Sigmoid colon (tissue), 7 donors: Measurements from ENCODE around the gene CACNG3. TPM values are rescaled to one million over a fixed set of nuclear protein-coding genes. Genes with fewer than 3 reads are reported as not detected.
"Not testable (repeated sequence)": the region's sequence is repeated elsewhere in the genome, so short reads cannot be mapped to it uniquely, and the experiment has no call there.

Source experiments
- DNase-seq: peaks from one replicate; pipeline ENCODE4 v3.0.0-alpha.2; 2019
- H3K27ac ChIP-seq, 4 donors: fragments of 200-600 bp; sonication (generic); one replicate each; pipeline ENCODE4 v1.5.1; 2016 to 2019; ENCODE audit warnings: mild to moderate bottlenecking in 1 of 4
- H3K27me3 ChIP-seq, 3 donors: fragments of 200-600 bp; sonication (generic); one replicate each; pipeline ENCODE4 v1.5.1; 2019; ENCODE audit warnings: mild to moderate bottlenecking in 1 of 3
- H3K36me3 ChIP-seq, 4 donors: fragments of 200-600 bp; sonication (generic); one replicate each; pipeline ENCODE4 v1.5.1; 2016 to 2019
- H3K4me1 ChIP-seq, 4 donors: fragments of 200-600 bp; sonication (generic); one replicate each; pipeline ENCODE4 v1.5.1; 2017 to 2019
- H3K4me3 ChIP-seq, 4 donors: fragments of 200-600 bp; sonication (generic); one replicate each; pipeline ENCODE4 v1.5.1; 2017 to 2019; ENCODE audit warnings: mild to moderate bottlenecking in 2 of 4, moderate library complexity in 1 of 4
- H3K9me3 ChIP-seq, 4 donors: fragments of 200-600 bp in 3 of 4; sonication (generic) in 3 of 4; one replicate each; pipeline versions ENCODE4 v1.5.1 to v1.6.1; 2013 to 2019
- EP300 ChIP-seq, 4 donors: sonication (generic); formaldehyde crosslinking; IDR thresholded peaks; one replicate each; pipeline ENCODE4 v1.6.1; 2017; ENCODE audit warnings: antibody characterized with exemption in 4 of 4
- POLR2A ChIP-seq, 2 donors: fragments of 450-650 bp; IDR thresholded peaks; one replicate each; pipeline ENCODE4 v1.6.1; 2016; ENCODE audit warnings: antibody characterized with exemption in 2 of 2, mild to moderate bottlenecking in 2 of 2, moderate library complexity in 2 of 2
- POLR2AphosphoS5 ChIP-seq, 4 donors: sonication (generic); formaldehyde crosslinking; IDR thresholded peaks; one replicate each; pipeline ENCODE4 v1.6.1; 2017; ENCODE audit warnings: antibody characterized with exemption in 4 of 4
- WGBS, 2 donors: extraction: QIAGEN DNeasy Blood & Tissue Kit; methylation state at CpG; one replicate each; pipeline ENCODE4 v1.1.7; 2013; 5-methylcytosine and 5-hydroxymethylcytosine counted together
- intact Hi-C: fragments of 100-400 bp; cut with DNase I; formaldehyde crosslinking; loops from one replicate; pipeline ENCODE4 v1.15.1; 2023
- polyA plus RNA-seq, 3 donors: library from polyadenylated mRNA; stranded (reverse); fragments of 200-250 nt; gene quantifications; one replicate each; pipeline ENCODE4 v1.2.3, GENCODE V29; 2013
- total RNA-seq, 4 donors: library from RNA; depleted of rRNA; stranded (reverse); fragments of >200 nt; gene quantifications; one replicate each; pipeline ENCODE4 v1.1.0, GENCODE V29; 2016
- TF ChIP-seq, protein P1 (sequence below), 4 experiments: fragments of 450-650 bp in 3 of 4; fragments of 200-600 bp in 1 of 4; IDR thresholded peaks; one replicate each; pipeline ENCODE4 v1.5.1; 2016 to 2019; ENCODE audit warnings: antibody characterized with exemption in 4 of 4, mild to moderate bottlenecking in 3 of 4, moderate library complexity in 2 of 4
- donor health status: healthy with polysubstance abuse.
- donor health status: Bipolar disorder and iron deficiency.
- donor health status: healthy.

CACNG3 gene
- total and polyA plus RNA-seq, 7 donors, result not detected

DNA sequence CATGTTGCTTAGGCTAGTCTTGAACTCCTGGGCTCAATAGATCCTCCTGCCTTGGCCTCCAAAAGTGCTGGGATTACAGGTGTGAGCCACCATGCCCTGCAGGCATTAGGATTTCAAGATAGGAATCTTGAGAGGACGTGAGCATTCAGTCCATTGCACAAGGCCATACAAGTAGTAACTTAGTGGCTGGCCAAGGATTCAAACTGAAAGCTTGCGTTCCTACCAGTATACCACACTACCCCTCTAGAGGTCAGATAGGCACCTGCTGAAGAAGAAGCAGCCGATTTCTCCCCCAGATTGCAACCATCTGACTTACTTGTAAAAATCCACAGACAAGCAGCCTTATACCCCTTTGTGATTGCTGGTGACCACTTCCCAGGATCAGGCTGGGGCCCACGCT is 80.9 kb downstream of the CACNG3 start:
- 75 to 80% methylated on average over 4 of the region's 4 CpGs for WGBS, 2 donors
- Histone ChIP-seq H3K4me1 (no peaks in the 10 kb centered on the region), H3K4me3 (no peak overlapping the region), H3K9me3 (no peaks in the 10 kb centered on the region), H3K36me3 (no peaks in the 10 kb centered on the region), H3K27me3 (no peaks in the 10 kb centered on the region), H3K27ac (no peak overlapping the region)
- TF ChIP-seq EP300 (IDR thresholded peaks at IDR 0.05) (no peak), POLR2A (IDR thresholded peaks at IDR 0.05) (no peak), POLR2AphosphoS5 (IDR thresholded peaks at IDR 0.05) (no peak)
- TF ChIP-seq, protein P1, sequence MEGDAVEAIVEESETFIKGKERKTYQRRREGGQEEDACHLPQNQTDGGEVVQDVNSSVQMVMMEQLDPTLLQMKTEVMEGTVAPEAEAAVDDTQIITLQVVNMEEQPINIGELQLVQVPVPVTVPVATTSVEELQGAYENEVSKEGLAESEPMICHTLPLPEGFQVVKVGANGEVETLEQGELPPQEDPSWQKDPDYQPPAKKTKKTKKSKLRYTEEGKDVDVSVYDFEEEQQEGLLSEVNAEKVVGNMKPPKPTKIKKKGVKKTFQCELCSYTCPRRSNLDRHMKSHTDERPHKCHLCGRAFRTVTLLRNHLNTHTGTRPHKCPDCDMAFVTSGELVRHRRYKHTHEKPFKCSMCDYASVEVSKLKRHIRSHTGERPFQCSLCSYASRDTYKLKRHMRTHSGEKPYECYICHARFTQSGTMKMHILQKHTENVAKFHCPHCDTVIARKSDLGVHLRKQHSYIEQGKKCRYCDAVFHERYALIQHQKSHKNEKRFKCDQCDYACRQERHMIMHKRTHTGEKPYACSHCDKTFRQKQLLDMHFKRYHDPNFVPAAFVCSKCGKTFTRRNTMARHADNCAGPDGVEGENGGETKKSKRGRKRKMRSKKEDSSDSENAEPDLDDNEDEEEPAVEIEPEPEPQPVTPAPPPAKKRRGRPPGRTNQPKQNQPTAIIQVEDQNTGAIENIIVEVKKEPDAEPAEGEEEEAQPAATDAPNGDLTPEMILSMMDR (IDR thresholded peaks at IDR 0.05), result no peak
- intact Hi-C loops, result no loop called here
- DNase-seq, result no peak

DNA sequence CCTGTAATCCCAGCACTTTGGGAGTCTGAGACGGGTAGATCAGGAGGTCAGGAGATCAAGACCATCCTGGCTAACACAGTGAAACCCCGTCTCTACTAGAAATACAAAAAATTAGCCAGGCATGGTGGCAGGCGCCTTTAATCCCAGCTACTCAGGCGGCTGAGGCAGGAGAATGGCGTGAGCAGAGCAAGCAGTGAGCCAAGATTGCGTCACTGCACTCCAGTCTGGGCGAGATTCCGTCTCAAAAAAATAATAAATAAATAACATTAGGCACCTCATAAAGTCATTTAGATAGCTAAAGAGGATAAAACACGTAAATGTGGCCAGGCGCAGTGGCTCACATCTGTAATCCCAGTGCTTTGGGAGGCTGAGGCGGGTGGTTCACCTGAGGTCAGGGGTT is 87.7 kb downstream of the CACNG3 start:
- H3K4me3 ChIP-seq, H3K27me3 ChIP-seq, H3K27ac ChIP-seq, H3K9me3 ChIP-seq, H3K36me3 ChIP-seq, intact Hi-C loops, H3K4me1 ChIP-seq, DNase-seq: not testable (repeated sequence)
- WGBS, 2 donors, result 61 to 79% methylated on average over 11 of the region's 11 CpGs

DNA sequence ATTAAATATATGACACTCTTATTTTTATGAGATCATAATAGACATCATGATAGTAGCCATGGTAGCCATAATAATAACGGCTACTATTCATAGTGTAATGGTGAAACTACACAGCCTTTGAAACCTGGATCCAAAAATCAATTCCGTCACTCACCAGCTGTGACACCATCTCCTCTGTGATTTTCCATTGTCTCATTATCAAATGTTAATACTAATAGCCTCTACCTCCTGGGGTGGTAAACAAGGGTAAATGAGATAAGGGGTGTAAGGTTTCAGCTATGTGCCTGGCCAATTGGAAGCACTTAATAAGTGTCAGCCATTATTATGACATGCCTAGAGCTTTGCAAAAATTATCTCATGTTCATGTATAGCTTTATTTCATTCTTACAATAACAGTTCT is 88.6 kb downstream of the CACNG3 start:
- Histone ChIP-seq H3K4me1 (no peaks in the 10 kb centered on the region), H3K4me3 (no peak overlapping the region), H3K36me3 (no peaks in the 10 kb centered on the region), H3K9me3 (no peaks in the 10 kb centered on the region), H3K27me3 (no peaks in the 10 kb centered on the region), H3K27ac (no peak overlapping the region)
- intact Hi-C loops, result no loop called here
- no peak for TF ChIP-seq POLR2A (IDR thresholded peaks at IDR 0.05)
- TF ChIP-seq, protein P1 (IDR thresholded peaks at IDR 0.05), result no peak
- TF ChIP-seq POLR2AphosphoS5 (IDR thresholded peaks at IDR 0.05), result no peak
- TF ChIP-seq EP300 (IDR thresholded peaks at IDR 0.05), result no peak
- WGBS, 2 donors, result 55 to 85% methylated on average over 2 of the region's 2 CpGs
- DNase-seq, result no peak

DNA sequence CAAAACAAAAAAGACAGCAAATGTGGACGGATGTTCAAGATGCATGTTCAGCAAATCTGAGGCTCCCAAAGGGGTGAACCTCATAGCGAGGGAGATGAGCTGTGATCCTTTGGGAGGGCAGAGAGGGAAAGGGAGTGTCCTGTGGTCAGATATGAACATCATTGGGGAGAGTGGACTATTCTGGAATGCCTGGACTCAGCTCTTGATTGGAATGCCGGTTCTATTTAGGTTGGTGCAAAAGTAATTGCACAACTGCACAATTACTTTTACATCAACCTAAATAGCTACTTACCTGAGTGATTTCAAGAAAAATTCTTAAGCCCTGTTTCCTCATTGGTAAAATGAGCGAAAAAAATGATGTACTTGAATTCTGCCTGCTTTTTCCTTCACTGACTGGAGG is 89.6 kb downstream of the CACNG3 start:
- Histone ChIP-seq H3K4me1 (no peaks in the 10 kb centered on the region), H3K27me3 (no peaks in the 10 kb centered on the region), H3K36me3 (no peaks in the 10 kb centered on the region), H3K9me3 (no peaks in the 10 kb centered on the region), H3K27ac (no peak overlapping the region), H3K4me3 (no peak overlapping the region)
- intact Hi-C loops, result no loop called here
- no peak for DNase-seq
- TF ChIP-seq, protein P1 (IDR thresholded peaks at IDR 0.05), result no peak
- TF ChIP-seq EP300 (IDR thresholded peaks at IDR 0.05) (no peak), POLR2AphosphoS5 (IDR thresholded peaks at IDR 0.05) (no peak), POLR2A (IDR thresholded peaks at IDR 0.05) (no peak)
- WGBS, 2 donors, result 79 to 85% methylated on average over 4 of the region's 4 CpGs

DNA sequence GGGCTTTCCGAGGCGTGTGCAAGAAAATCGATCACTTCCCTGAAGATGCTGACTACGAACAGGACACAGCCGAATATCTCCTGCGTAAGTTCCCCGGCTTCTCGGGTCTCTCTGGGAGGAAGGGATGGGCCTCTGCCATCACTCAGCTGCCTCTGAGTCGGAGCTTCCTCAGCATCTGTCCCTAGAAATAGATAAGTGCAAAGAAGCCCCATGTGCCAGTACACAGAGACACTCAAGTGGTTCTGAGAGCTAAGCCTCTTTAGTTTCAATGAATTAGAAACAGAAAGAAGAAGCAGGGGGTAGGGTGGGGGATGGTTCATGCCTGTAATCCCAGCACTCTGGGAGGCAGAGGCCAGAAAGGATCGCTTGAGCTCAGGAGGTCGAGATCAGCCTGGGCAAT is 90.6 kb downstream of the CACNG3 start:
- intact Hi-C loops, result no loop called here
- Histone ChIP-seq H3K27me3 (no peaks in the 10 kb centered on the region), H3K4me1 (no peaks in the 10 kb centered on the region), H3K9me3 (no peaks in the 10 kb centered on the region), H3K27ac (no peak overlapping the region), H3K4me3 (no peak overlapping the region), H3K36me3 (no peaks in the 10 kb centered on the region)
- no peak for DNase-seq
- no peak for TF ChIP-seq POLR2AphosphoS5 (IDR thresholded peaks at IDR 0.05)
- TF ChIP-seq, protein P1 (IDR thresholded peaks at IDR 0.05), result no peak
- no peak for TF ChIP-seq POLR2A (IDR thresholded peaks at IDR 0.05)
- TF ChIP-seq EP300 (IDR thresholded peaks at IDR 0.05), result no peak
- 74 to 82% methylated on average over 11 of the region's 11 CpGs for WGBS, 2 donors
